ENCODE measurements around the gene STK32C.
"Not testable (repeated sequence)": the region's sequence is repeated elsewhere in the genome, so short reads cannot be mapped to it uniquely, and the experiment has no call there.

Gene STK32C

DNA sequence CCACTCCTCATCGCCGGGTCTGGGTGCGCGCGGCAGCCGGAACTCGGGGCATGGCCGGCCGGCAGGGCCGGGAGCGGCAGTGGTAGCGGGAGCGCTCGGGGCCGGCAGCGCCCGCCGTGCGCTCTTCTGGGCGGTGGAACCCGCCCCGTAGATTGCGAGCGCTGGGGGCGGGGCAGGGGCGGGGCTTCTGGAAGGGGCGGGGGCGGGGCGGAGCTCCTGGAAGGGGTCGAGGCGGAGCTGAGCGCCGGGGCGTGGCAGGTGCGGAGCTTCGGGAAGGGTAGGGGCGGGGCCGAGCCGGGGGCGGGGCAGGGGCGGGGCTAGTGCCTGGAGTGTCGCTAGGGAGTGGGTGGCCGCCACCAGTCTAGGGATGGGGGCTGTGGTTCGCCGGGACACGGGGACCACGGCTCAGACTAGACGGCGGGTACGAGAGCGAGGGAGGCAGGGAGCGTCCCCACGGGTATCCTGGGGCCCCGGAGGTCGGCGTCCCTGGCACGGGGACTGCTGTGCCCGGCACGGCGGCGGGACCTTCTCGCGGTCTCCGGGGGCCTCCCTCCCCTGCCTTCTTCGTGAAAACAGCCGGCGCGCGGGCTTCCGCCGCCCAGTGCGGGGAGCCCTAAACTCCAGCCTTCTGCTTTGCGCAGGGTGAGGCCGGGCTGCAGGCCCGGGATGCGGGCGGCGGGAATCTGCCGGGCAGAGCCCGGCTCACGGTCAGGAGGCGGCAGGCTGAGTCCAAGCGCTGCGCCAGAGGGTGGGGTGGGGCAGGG lies at the start of gene STK32C:
STK32C (minus strand) TSS at position 128 of the 764 bp plus-strand sequence; CDS start at position 11, 117 bp downstream.
- in situ Hi-C loops (cut with HindIII; ENCODE audit: low sequenced_read_pairs): no loop called here

DNA sequence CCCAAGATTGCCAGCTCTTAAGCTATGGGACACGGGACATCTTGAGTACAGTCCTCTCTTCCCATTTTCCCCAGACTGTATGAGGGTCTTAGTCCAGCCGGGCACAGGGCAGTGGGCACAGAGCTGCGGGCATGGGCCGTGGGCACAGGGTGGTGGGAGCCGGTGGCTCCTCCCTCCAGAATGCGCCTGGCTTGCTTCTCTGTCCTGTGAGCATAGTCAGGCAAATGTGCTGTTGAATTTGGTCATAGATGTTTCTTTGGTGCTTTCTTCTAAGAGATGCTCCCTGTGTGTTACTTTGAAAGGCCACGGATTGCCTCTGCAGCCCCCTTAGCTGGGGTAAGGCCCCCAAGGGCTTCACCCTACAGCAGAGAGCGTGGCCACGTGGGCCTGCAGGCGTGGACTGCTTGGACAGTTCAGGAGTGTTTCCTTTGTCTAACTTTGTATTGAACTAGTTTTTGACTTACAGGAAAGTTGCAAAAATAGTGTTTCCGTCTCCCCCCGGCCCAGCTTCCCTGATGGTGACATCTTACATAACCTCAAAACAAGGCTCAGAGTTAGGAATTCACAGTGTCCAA lies 49.0 kb upstream of the STK32C start:
- in situ Hi-C loops (cut with HindIII; ENCODE audit: low sequenced_read_pairs): no loop called here

DNA sequence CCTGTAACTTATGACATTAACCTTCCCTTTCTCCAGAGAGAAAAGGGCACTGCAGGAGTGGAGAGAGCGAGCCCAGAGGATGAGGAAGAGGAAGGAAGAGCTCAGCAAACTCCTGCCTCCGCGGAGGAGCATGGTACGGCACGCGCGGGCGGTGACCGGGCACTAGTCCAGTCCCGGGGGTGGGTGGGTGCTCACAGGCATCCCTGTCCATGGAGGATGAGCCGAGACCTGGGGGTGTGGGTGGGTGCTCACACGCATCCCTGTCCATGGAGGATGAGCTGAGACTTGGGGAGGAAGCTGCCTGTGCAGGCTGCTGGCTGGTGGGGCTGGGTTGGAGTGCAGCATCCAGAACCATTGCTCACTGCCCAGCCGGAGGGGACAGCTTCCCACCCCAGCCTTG lies 48.0 kb upstream of the STK32C start:
- in situ Hi-C loops (cut with HindIII; ENCODE audit: low sequenced_read_pairs): no loop called here

GRCh38 chr10:132355297-132355696 lies 47.5 kb upstream of the STK32C start:
- in situ Hi-C loops (cut with HindIII; ENCODE audit: low sequenced_read_pairs): no loop called here

DNA sequence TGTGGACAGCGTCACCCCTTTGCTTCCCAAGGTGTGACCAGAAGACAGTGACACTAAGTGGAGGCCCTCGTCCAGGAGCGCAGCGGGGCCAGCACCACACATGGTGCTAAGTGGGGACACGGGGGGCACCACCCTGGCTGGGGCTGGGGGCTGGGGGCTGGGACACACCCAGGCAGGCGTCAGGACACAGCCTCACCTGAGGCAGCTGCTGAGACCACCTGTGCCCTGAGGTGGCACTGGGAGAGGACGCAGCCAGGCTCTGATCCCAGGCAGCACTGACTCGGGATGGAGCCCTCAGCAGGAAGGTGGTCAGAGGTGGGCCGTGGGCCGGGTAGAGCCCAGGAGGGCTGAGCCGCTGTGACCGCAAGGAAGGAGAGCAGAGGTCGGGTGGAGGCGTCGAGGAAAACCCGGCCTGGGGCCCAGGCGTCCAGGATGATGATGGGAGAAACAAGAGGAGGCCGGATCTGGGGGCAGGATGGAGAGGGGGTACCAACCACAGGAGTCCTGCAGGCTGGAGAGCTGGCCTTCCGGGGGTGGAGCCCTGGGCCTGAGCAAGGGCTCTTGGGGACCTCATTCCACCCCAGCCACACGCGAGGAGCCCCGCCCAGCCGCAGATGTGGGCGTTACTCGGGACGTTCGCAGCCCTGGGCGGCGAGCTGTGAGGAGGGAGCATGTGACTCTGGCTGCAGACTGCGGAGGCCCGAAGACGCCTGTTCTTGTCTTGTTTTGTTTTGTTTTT lies 46.8 kb upstream of the STK32C start:
- in situ Hi-C loops (cut with HindIII; ENCODE audit: low sequenced_read_pairs): no loop called here

GRCh38 chr10:132353456-132354355 lies 46.0 kb upstream of the STK32C start:
- in situ Hi-C loops (cut with HindIII; ENCODE audit: low sequenced_read_pairs): no loop called here

GRCh38 chr10:132352462-132353308 lies 44.9 kb upstream of the STK32C start:
- in situ Hi-C loops (cut with HindIII; ENCODE audit: low sequenced_read_pairs): not testable (repeated sequence)

GRCh38 chr10:132351611-132352010 lies 43.9 kb upstream of the STK32C start:
- in situ Hi-C loops (cut with HindIII; ENCODE audit: low sequenced_read_pairs): no loop called here

- in situ Hi-C loops (cut with HindIII; ENCODE audit: low sequenced_read_pairs): no loop called here
Observed at GRCh38 chr10:132350946-132351345, 43.2 kb upstream of the STK32C start.

GRCh38 chr10:132350391-132350790 lies 42.6 kb upstream of the STK32C start:
- in situ Hi-C loops (cut with HindIII; ENCODE audit: low sequenced_read_pairs): no loop called here

GRCh38 chr10:132349766-132350165 lies 42.0 kb upstream of the STK32C start:
- in situ Hi-C loops (cut with HindIII; ENCODE audit: low sequenced_read_pairs): no loop called here

GRCh38 chr10:132347931-132348267 lies 40.1 kb upstream of the STK32C start:
- in situ Hi-C loops (cut with HindIII; ENCODE audit: low sequenced_read_pairs): no loop called here

- in situ Hi-C loops (cut with HindIII; ENCODE audit: low sequenced_read_pairs): no loop called here
Observed at GRCh38 chr10:132347211-132347930, 39.6 kb upstream of the STK32C start.

- in situ Hi-C loops (cut with HindIII; ENCODE audit: low sequenced_read_pairs): no loop called here
Observed at GRCh38 chr10:132346806-132347205, 39.1 kb upstream of the STK32C start.

- in situ Hi-C loops (cut with HindIII; ENCODE audit: low sequenced_read_pairs): no loop called here
Observed at GRCh38 chr10:132345345-132345744, 37.6 kb upstream of the STK32C start.

- in situ Hi-C loops (cut with HindIII; ENCODE audit: low sequenced_read_pairs): no loop called here
Observed at GRCh38 chr10:132344386-132344785, 36.6 kb upstream of the STK32C start.

DNA sequence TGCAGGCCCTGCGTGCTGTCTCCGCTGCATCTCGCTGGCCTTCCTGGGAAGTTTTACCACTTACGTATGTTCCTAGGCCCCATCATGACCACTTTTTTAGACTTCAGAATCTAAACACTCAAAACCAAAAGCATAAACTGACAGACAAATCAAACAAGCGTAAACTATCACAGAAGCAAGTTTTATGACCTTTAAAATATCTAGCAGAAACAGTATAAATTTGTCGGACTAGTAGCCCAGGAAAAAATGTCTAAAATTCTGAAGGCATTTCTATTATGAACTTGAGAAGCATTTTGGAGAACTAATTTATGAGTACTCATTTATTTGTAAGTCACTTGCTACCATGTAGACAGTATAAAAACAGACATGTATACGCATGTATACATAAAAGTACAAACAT lies 34.8 kb upstream of the STK32C start:
- in situ Hi-C loops (cut with HindIII; ENCODE audit: low sequenced_read_pairs): no loop called here

DNA sequence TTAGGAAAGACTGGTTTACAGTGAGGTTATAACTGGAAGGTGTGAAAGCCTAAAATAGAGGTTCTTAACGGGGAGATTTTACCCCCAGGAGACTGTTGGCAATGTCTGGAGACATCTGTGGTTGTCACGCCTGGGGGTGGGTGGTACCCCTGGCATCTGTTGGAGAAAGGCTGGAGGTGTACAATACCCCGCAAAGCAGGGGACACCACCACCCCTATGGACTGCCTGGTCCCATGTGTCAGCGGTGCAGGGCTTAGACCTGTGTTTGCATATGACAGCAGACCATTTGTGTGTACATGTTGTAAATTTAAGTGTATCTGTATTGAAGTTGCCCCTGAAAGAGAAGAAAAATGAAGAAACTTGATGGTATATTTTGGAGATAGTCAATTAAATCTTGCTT lies 34.0 kb upstream of the STK32C start:
- in situ Hi-C loops (cut with HindIII; ENCODE audit: low sequenced_read_pairs): no loop called here

DNA sequence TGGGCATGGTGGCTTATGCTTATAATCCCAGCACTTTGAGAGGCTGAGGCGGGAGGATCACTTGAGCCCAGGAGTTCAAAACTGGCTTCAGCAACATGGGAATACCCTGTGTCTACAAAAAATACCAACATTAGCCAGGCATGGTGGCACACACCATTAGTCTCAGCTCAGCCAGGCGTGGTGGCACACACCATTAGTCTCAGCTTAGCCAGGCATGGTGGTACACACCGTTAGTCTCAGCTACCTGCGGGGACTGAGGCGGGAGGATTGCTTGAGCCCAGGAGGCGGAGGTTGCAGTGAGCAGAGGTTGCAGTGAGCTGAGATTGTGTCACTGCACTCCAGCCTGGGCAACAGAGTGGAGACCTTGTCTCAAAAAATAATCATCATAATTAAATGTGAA lies 33.3 kb upstream of the STK32C start:
- in situ Hi-C loops (cut with HindIII; ENCODE audit: low sequenced_read_pairs): no loop called here

DNA sequence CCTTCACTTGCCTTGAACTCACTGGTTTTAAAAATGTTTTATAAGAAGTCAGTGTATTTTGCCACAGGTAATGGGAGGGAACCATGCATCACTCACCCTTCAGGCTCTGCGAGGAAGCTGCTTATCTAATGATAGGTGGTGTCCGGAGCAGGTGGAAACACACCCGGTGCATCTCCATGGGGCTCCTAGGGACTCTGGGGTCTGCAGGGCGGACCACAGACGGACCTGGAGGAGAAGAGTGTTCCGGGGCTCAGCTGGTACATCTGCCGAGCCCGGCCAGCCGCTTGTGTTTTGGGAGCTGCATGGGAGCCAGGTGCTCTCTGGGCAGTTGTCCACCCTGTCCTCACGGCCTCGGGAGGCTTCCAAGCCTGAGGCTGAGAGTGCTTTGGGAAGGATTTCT lies 31.5 kb upstream of the STK32C start:
- in situ Hi-C loops (cut with HindIII; ENCODE audit: low sequenced_read_pairs): no loop called here
